ENCODE results near the gene FAM9A.

The FAM9A gene

GRCh38 chrX:8755116-8755515 lies 46.1 kb downstream of the FAM9A start:
- TF ChIP-seq CTCF (conservative IDR thresholded peaks at IDR 0.05; ENCODE audit: low read depth, low read length): peak; percentile 33
- H3K4me3 ChIP-seq (ENCODE audit: low read depth, low read length): no peak overlapping the region
- DNase-seq (ENCODE audit: low read depth): no peak

- DNase-seq (ENCODE audit: low read depth): no peak
- no peak for TF ChIP-seq CTCF (conservative IDR thresholded peaks at IDR 0.05; ENCODE audit: low read depth, low read length)
Observed at GRCh38 chrX:8749697-8750096, 51.5 kb downstream of the FAM9A start.

GRCh38 chrX:8748855-8749254 lies 52.3 kb downstream of the FAM9A start:
- DNase-seq (ENCODE audit: low read depth): peak; percentile 63
- peak; percentile 71 for TF ChIP-seq CTCF (conservative IDR thresholded peaks at IDR 0.05; ENCODE audit: low read depth, low read length)
- no peak overlapping the region for H3K4me3 ChIP-seq (ENCODE audit: low read depth, low read length)

More at GRCh38 chrX:8749697-8750096, 51.5 kb downstream of the FAM9A start:
- no peak overlapping the region for H3K4me3 ChIP-seq (ENCODE audit: low read depth, low read length)

GRCh38 chrX:8743126-8743732 lies 58.0 kb downstream of the FAM9A start:
- peak; percentile 78 for TF ChIP-seq CTCF (conservative IDR thresholded peaks at IDR 0.05; ENCODE audit: low read depth, low read length)
- DNase-seq (ENCODE audit: low read depth): peak; percentile 48
- no peak overlapping the region for H3K4me3 ChIP-seq (ENCODE audit: low read depth, low read length)

DNA sequence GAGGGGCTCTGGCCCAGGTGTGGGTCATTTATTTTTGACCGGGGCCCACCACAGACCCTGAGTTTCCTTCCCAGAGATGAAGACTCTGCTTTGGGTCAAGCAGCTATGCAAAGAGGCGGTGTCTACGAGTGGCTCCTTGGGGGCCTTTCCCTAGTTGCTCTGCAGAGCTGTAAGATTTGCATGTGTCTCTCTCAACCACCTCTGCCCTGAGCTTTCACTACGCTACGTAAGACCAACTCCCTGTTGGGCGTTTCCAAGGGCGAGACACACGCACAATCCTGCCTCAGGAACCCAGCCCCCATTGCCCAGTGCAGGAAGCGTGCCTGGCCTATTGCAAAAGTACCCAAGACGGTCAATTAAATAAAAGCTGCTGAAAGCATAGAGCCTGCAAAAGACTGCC lies 59.2 kb downstream of the FAM9A start:
- no peak for DNase-seq (ENCODE audit: low read depth)
- no peak overlapping the region for H3K4me3 ChIP-seq (ENCODE audit: low read depth, low read length)
- TF ChIP-seq CTCF (conservative IDR thresholded peaks at IDR 0.05; ENCODE audit: low read depth, low read length): no peak

Data from choroid plexus epithelial cell (primary cell).